Nucleus accumbens (tissue), 56 donors: ENCODE measurements around the gene TBX21.

Source experiments
- DNase-seq, 56 donors: peaks; one replicate each; lab custom pipeline; 2025; lab: John Stamatoyannopoulos, UW

TBX21 gene

GRCh38 chr17:47733047-47733673 lies at the start of gene TBX21:
TSS of gene TBX21 (plus strand) at chr17:47733236. CDS start at chr17:47733455, 219 bp downstream.
- peak in 5 of 56 donors; percentile 6 to 20 (median 12) for DNase-seq

GRCh38 chr17:47684025-47684424 lies 49.0 kb upstream of the TBX21 start:
- DNase-seq: no peak

- DNase-seq: no peak
Observed at GRCh38 chr17:47684535-47685193, 48.4 kb upstream of the TBX21 start.

GRCh38 chr17:47685556-47686275 lies 47.3 kb upstream of the TBX21 start:
- DNase-seq: no peak

GRCh38 chr17:47686276-47686635 lies 46.8 kb upstream of the TBX21 start:
- no peak for DNase-seq

GRCh38 chr17:47686664-47687327 lies 46.2 kb upstream of the TBX21 start:
- no peak for DNase-seq

GRCh38 chr17:47687328-47687690 lies 45.7 kb upstream of the TBX21 start:
- DNase-seq: no peak

GRCh38 chr17:47687748-47688147 lies 45.3 kb upstream of the TBX21 start:
- peak in 13 of 56 donors; percentile 10 to 55 (median 26) for DNase-seq

GRCh38 chr17:47690121-47690520 lies 42.9 kb upstream of the TBX21 start:
- DNase-seq: no peak

GRCh38 chr17:47692137-47692894 lies 40.7 kb upstream of the TBX21 start:
- no peak for DNase-seq

- no peak for DNase-seq
Observed at GRCh38 chr17:47692895-47693730, 39.9 kb upstream of the TBX21 start.

- peak in 26 of 56 donors; percentile 16 to 64 (median 41) for DNase-seq
Observed at GRCh38 chr17:47693731-47694580, 39.1 kb upstream of the TBX21 start, which contains the start of gene TBKBP1. TSS of gene TBKBP1 (plus strand) at chr17:47694161. CDS start at chr17:47696113, 1,952 bp downstream.

- peak in 37 of 56 donors; percentile 21 to 82 (median 49) for DNase-seq
Observed at GRCh38 chr17:47694581-47695428, 38.2 kb upstream of the TBX21 start.

- no peak for DNase-seq
Observed at GRCh38 chr17:47695429-47696376, 37.3 kb upstream of the TBX21 start.

- no peak for DNase-seq
Observed at GRCh38 chr17:47696717-47697642, 36.1 kb upstream of the TBX21 start.
